ENCODE data around the gene ATN1. TPM values are rescaled to one million over a fixed set of nuclear protein-coding genes. Genes with fewer than 3 reads are reported as not detected.
"Not testable (repeated sequence)": the region's sequence is repeated elsewhere in the genome, so short reads cannot be mapped to it uniquely, and the experiment has no call there.

Gene ATN1, protein sequence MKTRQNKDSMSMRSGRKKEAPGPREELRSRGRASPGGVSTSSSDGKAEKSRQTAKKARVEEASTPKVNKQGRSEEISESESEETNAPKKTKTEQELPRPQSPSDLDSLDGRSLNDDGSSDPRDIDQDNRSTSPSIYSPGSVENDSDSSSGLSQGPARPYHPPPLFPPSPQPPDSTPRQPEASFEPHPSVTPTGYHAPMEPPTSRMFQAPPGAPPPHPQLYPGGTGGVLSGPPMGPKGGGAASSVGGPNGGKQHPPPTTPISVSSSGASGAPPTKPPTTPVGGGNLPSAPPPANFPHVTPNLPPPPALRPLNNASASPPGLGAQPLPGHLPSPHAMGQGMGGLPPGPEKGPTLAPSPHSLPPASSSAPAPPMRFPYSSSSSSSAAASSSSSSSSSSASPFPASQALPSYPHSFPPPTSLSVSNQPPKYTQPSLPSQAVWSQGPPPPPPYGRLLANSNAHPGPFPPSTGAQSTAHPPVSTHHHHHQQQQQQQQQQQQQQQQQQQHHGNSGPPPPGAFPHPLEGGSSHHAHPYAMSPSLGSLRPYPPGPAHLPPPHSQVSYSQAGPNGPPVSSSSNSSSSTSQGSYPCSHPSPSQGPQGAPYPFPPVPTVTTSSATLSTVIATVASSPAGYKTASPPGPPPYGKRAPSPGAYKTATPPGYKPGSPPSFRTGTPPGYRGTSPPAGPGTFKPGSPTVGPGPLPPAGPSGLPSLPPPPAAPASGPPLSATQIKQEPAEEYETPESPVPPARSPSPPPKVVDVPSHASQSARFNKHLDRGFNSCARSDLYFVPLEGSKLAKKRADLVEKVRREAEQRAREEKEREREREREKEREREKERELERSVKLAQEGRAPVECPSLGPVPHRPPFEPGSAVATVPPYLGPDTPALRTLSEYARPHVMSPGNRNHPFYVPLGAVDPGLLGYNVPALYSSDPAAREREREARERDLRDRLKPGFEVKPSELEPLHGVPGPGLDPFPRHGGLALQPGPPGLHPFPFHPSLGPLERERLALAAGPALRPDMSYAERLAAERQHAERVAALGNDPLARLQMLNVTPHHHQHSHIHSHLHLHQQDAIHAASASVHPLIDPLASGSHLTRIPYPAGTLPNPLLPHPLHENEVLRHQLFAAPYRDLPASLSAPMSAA (N-terminal part only)
- 100 to 1,000 TPM in 2 of 12 donors, 10 to 100 TPM in 9, not detected in 1; 54.6 to 137 (median 60.9) TPM for polyA plus RNA-seq (ENCODE audit: insufficient read length in 12 of 12)
- long read RNA-seq, donor 1, partial matches to known transcripts, result 76 of 80 reads
- long read RNA-seq, donor 1, other reads (novel, unspliced or antisense), result 0 of 80 reads
- long read RNA-seq, donor 2, partial matches to known transcripts, result 40 of 43 reads
- long read RNA-seq, donor 2, other reads (novel, unspliced or antisense), result 0 of 43 reads
- long read RNA-seq, donor 3, partial matches to known transcripts, result 5 of 7 reads
- long read RNA-seq, donor 3, other reads (novel, unspliced or antisense), result 0 of 7 reads
- long read RNA-seq, donor 4, partial matches to known transcripts, result 18 of 20 reads
- long read RNA-seq, donor 4, other reads (novel, unspliced or antisense), result 0 of 20 reads
- long read RNA-seq, donor 5, result 0 reads
- long read RNA-seq, donor 6, partial matches to known transcripts, result 14 of 15 reads
- long read RNA-seq, donor 6, other reads (novel, unspliced or antisense), result 0 of 15 reads
- long read RNA-seq, donor 7, partial matches to known transcripts, result 31 of 32 reads
- long read RNA-seq, donor 7, other reads (novel, unspliced or antisense), result 0 of 32 reads
- long read RNA-seq, donor 8, partial matches to known transcripts, result 53 of 55 reads
- long read RNA-seq, donor 8, other reads (novel, unspliced or antisense), result 0 of 55 reads
- long read RNA-seq, donor 9, partial matches to known transcripts, result 11 of 12 reads
- long read RNA-seq, donor 9, other reads (novel, unspliced or antisense), result 0 of 12 reads
- long read RNA-seq, donor 10, full-length matches to known transcripts, result 3 of 45 reads
- long read RNA-seq, donor 10, partial matches to known transcripts, result 42 of 45 reads
- long read RNA-seq, donor 10, other reads (novel, unspliced or antisense), result 0 of 45 reads
- long read RNA-seq, donor 11, partial matches to known transcripts, result 35 of 36 reads
- long read RNA-seq, donor 11, other reads (novel, unspliced or antisense), result 0 of 36 reads

DNA sequence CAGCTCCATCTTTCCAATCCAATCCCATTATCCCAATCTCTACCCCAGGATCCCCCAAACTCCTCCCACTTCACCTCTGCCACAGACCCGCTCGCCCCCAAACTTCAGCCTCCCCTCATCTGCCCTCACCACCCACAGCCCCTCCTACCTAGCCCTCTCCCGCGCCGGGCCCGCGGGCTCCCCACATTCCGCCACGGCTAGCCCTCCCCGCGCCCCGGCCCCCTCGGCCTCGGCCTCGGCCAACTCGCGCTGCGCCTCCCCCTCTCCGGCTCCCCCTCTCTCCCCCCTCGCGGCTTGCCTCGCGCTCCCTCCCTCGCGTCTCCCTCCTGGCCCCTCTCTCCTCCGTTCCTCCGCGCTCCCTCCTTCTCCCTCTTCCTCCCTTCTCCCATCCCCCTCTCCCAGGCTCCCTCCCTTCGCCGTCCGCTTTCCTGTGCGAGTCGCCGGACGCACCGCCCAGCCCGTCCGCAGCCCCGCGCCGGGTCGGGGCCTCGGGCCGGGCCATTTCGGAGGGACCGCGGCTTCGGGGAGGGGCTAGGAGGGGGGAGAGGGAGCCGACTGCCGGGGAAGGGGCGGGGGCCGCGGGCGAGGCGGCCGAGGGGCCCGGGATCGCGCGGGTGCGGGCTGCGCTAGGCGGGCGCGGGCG lies at the start of gene ATN1:
Gene ATN1 (plus strand): TSS at position 581 of the 643 bp plus-strand sequence. CDS start 6,043 bp downstream, outside the sequence.
- DNase-seq, result peak; percentile 92

DNA sequence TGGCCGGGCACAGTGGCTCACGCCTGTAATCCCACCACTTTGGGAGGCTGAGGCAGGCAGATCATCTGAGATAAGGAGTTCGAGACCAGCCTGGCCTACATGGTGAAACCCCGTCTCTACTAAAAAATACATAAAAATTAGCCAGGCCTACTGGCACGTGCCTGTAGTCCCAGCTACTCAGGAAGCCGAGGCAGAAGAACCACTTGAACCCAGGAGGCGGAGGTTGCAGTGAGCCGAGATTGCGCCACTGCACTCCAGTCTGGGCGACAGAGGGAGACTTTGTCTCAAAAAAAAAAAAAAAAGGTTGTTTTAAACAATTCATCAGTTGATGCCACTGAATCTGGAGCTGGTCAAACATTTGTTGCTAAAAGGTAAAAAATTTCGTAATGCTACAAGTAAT lies 47.9 kb upstream of the ATN1 start:
- not testable (repeated sequence) for DNase-seq

DNA sequence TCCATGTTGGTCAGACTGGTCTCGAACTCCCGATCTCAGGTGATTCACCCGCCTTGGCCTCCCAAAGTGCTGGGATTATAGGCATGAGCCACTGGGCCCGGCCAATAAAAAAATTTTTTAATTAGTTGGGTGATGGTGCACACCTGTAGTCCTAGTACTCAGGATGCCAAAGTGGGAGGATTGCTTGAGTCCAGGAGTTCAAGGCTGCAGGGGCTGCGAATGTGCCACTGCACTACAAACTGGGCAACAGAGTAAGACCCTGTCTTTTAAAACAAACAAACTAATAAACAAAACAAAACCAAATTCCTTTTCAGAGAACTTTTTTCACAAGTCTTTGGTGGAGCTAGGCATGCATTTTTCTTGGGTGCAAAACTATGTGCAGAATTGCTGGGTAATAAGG lies 44.5 kb upstream of the ATN1 start:
- no peak for DNase-seq

- DNase-seq, result no peak
These were observed 44.1 kb upstream of the ATN1 start for GRCh38 chr12:6883683-6884082.

- no peak for DNase-seq
These were observed 43.2 kb upstream of the ATN1 start for GRCh38 chr12:6884539-6884938.

GRCh38 chr12:6886206-6886999 lies 41.4 kb upstream of the ATN1 start:
- DNase-seq, result not testable (repeated sequence)

GRCh38 chr12:6887460-6887859 lies 40.3 kb upstream of the ATN1 start:
- DNase-seq, result no peak

DNA sequence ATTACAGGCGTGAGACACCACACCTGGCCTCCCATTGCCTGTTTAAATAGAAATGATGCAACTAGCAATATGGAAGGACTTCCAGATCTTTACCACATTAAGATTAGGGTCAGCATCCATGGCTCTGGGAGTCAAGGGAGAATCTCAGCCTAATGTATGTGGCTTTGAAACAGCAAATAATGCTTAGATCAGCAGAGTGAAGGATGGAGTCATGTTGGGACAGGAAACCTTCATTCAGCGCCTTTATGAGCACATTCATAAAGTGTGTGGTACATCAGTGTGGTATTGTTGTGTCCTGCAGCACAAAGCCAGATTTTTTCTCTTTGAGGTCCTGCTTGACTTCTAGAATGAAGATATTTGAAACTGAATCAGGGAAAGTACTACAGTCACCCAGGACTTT lies 39.4 kb upstream of the ATN1 start:
- no peak for DNase-seq

- DNase-seq, result not testable (repeated sequence)
These were observed 39.0 kb upstream of the ATN1 start for GRCh38 chr12:6888794-6889193.

DNA sequence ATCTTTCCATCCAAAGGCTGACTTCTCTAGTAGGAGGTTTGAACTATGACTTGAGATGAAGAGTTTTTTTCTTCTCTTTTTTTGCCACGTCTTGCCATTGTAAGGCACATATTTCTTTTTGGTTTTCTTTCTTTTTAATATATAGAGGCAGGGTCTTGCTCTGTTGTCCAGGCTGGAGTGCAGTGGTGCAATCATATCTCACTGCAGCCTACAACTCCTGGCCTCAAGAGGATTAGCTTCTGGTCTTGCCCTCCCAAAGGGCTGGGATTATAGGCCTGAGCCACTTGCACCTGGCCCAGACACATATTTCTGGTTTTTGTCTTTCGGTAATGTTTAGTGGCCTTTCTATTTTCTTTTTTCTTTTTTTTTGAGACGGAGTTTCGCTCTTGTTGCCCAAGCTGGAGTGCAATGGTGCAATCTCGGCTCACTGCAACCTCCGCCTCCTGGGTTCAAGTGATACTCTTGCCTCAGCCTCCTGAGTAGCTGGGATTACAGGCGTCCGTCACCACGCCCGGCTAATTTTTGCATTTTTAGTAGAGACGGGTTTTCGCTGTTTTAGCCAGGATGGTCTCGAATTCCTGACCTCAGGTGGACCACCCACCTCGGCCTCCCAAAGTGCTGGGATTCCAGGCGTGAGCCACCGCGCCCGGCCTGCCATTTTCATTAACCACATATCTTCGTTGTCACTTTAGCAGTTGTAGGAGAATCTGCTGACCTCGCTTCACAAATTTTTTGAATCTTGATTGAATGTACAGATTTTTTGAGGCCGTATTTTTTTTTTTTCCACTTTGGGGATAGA lies 37.8 kb upstream of the ATN1 start:
- not testable (repeated sequence) for DNase-seq

DNA sequence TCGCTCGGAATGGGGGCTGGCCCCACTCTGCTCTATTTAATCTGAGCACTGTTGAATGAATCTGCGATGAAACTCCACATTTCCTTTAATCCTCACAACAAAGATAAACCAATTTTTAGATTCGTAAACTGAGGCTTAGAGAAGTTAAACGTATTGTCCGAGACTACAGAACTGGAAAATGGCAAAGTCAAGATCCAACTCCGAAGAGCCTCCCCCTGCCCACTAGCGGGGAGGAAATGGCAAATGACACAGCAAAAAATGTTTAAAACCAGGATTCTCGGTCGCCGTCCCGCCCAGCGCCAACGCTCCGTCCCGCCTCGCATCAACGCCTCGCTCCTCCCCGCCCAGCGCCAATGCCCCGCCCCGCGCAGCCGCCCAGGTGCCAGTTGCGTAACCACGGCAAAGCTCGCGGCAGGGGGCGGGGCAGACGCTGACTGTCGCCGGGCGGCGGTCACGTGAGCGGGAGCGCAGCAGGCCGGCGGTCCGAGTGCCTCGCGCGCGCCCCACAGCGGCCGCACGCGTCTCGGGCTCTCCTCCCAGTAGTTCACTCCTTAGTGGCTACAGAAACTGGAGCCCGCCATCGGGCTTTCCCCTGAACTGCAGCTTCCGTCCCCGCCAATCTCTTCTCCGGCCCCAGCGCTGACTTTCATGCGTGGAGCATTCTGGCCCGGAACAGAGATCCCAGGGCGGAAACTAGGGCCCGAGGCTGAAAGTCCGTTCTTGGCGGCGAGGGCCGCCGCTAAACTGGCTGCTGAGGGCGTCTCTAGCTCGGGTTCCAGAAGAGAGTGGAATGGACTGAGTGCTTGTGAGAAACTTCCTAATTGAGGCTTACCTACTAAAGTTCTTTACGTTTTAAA lies 36.7 kb upstream of the ATN1 start:
- peak; percentile 97 for DNase-seq

DNA sequence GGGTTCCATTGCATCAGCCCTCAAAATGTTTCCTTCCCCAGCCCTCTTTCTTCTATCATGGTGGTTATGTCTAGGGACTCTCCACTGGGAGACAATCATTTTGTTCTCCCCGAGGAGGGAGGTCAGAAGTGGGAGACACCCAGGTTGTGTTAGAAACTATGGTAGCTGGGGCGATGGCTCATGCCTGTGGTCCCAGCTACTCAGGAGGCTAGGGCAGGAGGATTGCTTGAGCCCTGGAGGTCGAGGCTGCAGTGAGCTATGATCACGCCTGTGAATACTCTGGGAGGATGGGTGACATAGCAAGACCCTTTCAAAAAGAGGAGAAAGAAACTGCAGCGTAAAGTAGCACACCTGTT lies 36.1 kb upstream of the ATN1 start:
- no peak for DNase-seq

- DNase-seq, result not testable (repeated sequence)
These were observed 35.1 kb upstream of the ATN1 start for GRCh38 chr12:6892683-6893082.

DNA sequence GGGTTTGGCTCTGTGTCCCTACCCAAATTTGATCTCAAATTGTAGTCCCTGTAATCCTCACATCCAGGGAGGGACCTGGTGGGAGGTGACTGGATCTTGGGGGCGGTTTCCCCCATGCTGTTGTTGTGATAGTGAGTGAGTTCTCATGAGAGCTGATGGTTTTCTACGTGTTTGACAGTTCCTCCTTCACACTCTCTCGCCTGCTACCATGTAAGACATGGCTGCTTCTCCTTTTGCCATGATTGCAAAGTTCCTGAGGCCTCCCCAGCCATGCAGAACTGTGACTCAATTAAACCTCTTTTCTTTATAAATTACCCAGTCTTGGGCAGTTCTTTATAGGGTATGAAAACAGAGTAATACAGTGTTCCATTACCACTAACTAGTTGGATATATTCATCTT lies 33.4 kb upstream of the ATN1 start:
- no peak for DNase-seq

- DNase-seq, result no peak
These were observed 30.8 kb upstream of the ATN1 start for GRCh38 chr12:6896846-6897435.

DNA sequence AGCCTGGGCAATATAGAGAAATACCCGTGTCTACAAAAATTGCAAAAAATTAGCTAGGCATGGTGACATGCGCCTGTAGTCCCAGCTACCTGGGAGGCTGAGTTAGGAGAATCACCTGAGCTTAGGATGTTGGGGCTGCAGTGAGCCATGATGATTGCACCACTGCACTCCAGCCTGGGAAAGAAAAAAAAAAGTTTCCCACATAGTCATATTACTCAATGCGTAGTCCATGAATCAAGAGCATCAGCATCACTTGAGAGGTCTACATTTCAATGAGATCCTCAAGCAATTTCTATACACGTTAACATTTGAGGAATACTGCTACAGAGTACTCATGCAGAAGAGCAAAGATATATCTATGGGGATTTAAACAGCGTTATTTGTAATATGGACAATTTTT lies 28.3 kb upstream of the ATN1 start:
- no peak for DNase-seq

Data from muscle of arm (tissue), 14 donors.